ENCODE measurements around the gene VPS25. TPM values are rescaled to one million over a fixed set of nuclear protein-coding genes. Genes with fewer than 3 reads are reported as not detected.

The VPS25 gene
- total RNA-seq, 3 donors from 2014 or later (not counting 1 experiment from before 2014, with no cell fraction given) = 39.9 to 46.4 (median 41.5) TPM

- DNase-seq = no peak
- H3K4me3 ChIP-seq (ENCODE audit: low read length) = no peak overlapping the region
- WGBS (ENCODE audit: insufficient coverage) = 10% methylated on average over 39 of the region's 39 CpGs
- peaks cover 23% of the 10 kb centered on the region for H3K36me3 ChIP-seq (ENCODE audit: control insufficient read depth, insufficient read depth, low read length)
- peak in 1 of 3 donors; percentile 12 for ATAC-seq
- no peak overlapping the region for H3K27ac ChIP-seq (ENCODE audit: low read length)
- Mint-ChIP-seq H3K4me1 (peaks cover 0 to 18% of the 10 kb centered on the region in 2 donors), H3K9me3 (no peaks in the 10 kb centered on the region), H3K4me3 (no peak overlapping the region), H3K27ac (no peak overlapping the region), H3K36me3 (no peaks in the 10 kb centered on the region), H3K27me3 (ENCODE audit: low read depth in 2 of 2) (peaks cover 27 to 39% of the 10 kb centered on the region in 2 donors)
- H3K27me3 ChIP-seq (ENCODE audit: control insufficient read depth, insufficient read depth, low read length) = peaks cover 29% of the 10 kb centered on the region
- H3K9me3 ChIP-seq (ENCODE audit: control insufficient read depth, insufficient read depth, low read length) = no peaks in the 10 kb centered on the region
- TF ChIP-seq CTCF (IDR thresholded peaks at IDR 0.05) = no peak
- H3K4me1 ChIP-seq (ENCODE audit: control insufficient read depth, insufficient read depth, low read length) = peaks cover 8% of the 10 kb centered on the region
- intact Hi-C loops (cut with micrococcal nuclease) = no loop called here
These were observed 7.8 kb downstream of the VPS25 start for GRCh38 chr17:42780851-42781638.

- Mint-ChIP-seq H3K4me3 (no peak overlapping the region), H3K9me3 (no peaks in the 10 kb centered on the region), H3K27me3 (ENCODE audit: low read depth in 2 of 2) (peaks cover 32 to 41% of the 10 kb centered on the region in 2 donors), H3K4me1 (peaks cover 0 to 18% of the 10 kb centered on the region in 2 donors), H3K27ac (no peak overlapping the region), H3K36me3 (no peaks in the 10 kb centered on the region)
- no peak overlapping the region for H3K4me3 ChIP-seq (ENCODE audit: low read length)
- DNase-seq (no peak), ATAC-seq (no peak)
- peaks cover 8% of the 10 kb centered on the region for H3K4me1 ChIP-seq (ENCODE audit: control insufficient read depth, insufficient read depth, low read length)
- no peak for TF ChIP-seq CTCF (IDR thresholded peaks at IDR 0.05)
- no peaks in the 10 kb centered on the region for H3K9me3 ChIP-seq (ENCODE audit: control insufficient read depth, insufficient read depth, low read length)
- intact Hi-C loops (cut with micrococcal nuclease) = no loop called here
- H3K27me3 ChIP-seq (ENCODE audit: control insufficient read depth, insufficient read depth, low read length) = peaks cover 33% of the 10 kb centered on the region
- no peak overlapping the region for H3K27ac ChIP-seq (ENCODE audit: low read length)
- peaks cover 22% of the 10 kb centered on the region for H3K36me3 ChIP-seq (ENCODE audit: control insufficient read depth, insufficient read depth, low read length)
- WGBS (ENCODE audit: insufficient coverage) = 39% methylated on average over 10 of the region's 10 CpGs
These were observed 8.5 kb downstream of the VPS25 start for GRCh38 chr17:42781639-42782165.

- Mint-ChIP-seq H3K4me3 (no peak overlapping the region), H3K27me3 (ENCODE audit: low read depth in 2 of 2) (peaks cover 39 to 46% of the 10 kb centered on the region in 2 donors), H3K4me1 (peaks cover 0 to 18% of the 10 kb centered on the region in 2 donors), H3K9me3 (no peaks in the 10 kb centered on the region), H3K36me3 (no peaks in the 10 kb centered on the region), H3K27ac (no peak overlapping the region)
- intact Hi-C loops (cut with micrococcal nuclease) = no loop called here
- peaks cover 20% of the 10 kb centered on the region for H3K36me3 ChIP-seq (ENCODE audit: control insufficient read depth, insufficient read depth, low read length)
- ATAC-seq (no peak), DNase-seq (no peak)
- no peaks in the 10 kb centered on the region for H3K9me3 ChIP-seq (ENCODE audit: control insufficient read depth, insufficient read depth, low read length)
- no peak for TF ChIP-seq CTCF (IDR thresholded peaks at IDR 0.05)
- peaks cover 34% of the 10 kb centered on the region for H3K27me3 ChIP-seq (ENCODE audit: control insufficient read depth, insufficient read depth, low read length)
- H3K4me3 ChIP-seq (ENCODE audit: low read length) = no peak overlapping the region
- peaks cover 8% of the 10 kb centered on the region for H3K4me1 ChIP-seq (ENCODE audit: control insufficient read depth, insufficient read depth, low read length)
- H3K27ac ChIP-seq (ENCODE audit: low read length) = no peak overlapping the region
- 21% methylated on average over 24 of the region's 29 CpGs for WGBS (ENCODE audit: insufficient coverage)
These were observed 9.2 kb downstream of the VPS25 start for GRCh38 chr17:42782166-42783061.

Measured in natural killer cell (primary cell).